Adipocyte (in vitro differentiated cells): ENCODE results near the gene TMEM126B.
"Not testable (repeated sequence)": the region's sequence is repeated elsewhere in the genome, so short reads cannot be mapped to it uniquely, and the experiment has no call there.

Source experiments
- DNase-seq: peaks from one replicate; pipeline ENCODE4 v3.0.0-alpha.2; 2015; ENCODE audit warnings: low read depth
- H3K27me3 ChIP-seq: replicated peaks from 2 replicates; pipeline ENCODE4 v1.7.0; 2013; ENCODE audit warnings: mild to moderate bottlenecking, low read length, moderate library complexity; ENCODE audit not compliant: control insufficient read depth, insufficient read depth
- H3K36me3 ChIP-seq: 2 replicates; pipeline ENCODE4 v1.7.0; 2013; ENCODE audit warnings: low read length, mild to moderate bottlenecking, moderate library complexity; ENCODE audit not compliant: control insufficient read depth, insufficient read depth, severe bottlenecking
- H3K4me1 ChIP-seq: 2 replicates; pipeline ENCODE4 v1.7.0; 2013; ENCODE audit warnings: mild to moderate bottlenecking, low read length, moderate library complexity; ENCODE audit not compliant: control insufficient read depth, insufficient read depth
- H3K4me3 ChIP-seq: 2 replicates; pipeline ENCODE4 v1.7.0; 2013; ENCODE audit warnings: mild to moderate bottlenecking, low read length, moderate library complexity
- H3K9ac ChIP-seq: 2 replicates; pipeline ENCODE4 v1.7.0; 2013; ENCODE audit warnings: mild to moderate bottlenecking, low read length, moderate library complexity
- H3K9me3 ChIP-seq: 2 replicates; pipeline ENCODE4 v1.7.0; 2013; ENCODE audit warnings: mild to moderate bottlenecking, low read length, moderate library complexity; ENCODE audit not compliant: control insufficient read depth

The TMEM126B gene

GRCh38 chr11:85651118-85651517 lies 22.7 kb downstream of the TMEM126B start:
- Histone ChIP-seq H3K36me3 (peaks cover 49% of the 10 kb centered on the region), H3K4me3 (no peak overlapping the region), H3K27me3 (no peaks in the 10 kb centered on the region), H3K9me3 (no peaks in the 10 kb centered on the region), H3K9ac (no peak overlapping the region), H3K4me1 (peaks cover 19% of the 10 kb centered on the region)
- DNase-seq, result no peak

GRCh38 chr11:85652786-85653447 lies 24.5 kb downstream of the TMEM126B start:
- Histone ChIP-seq H3K27me3 (no peaks in the 10 kb centered on the region), H3K36me3 (peaks cover 64% of the 10 kb centered on the region), H3K4me1 (peaks cover 13% of the 10 kb centered on the region), H3K9ac (no peak overlapping the region), H3K4me3 (no peak overlapping the region), H3K9me3 (no peaks in the 10 kb centered on the region)
- DNase-seq, result no peak

- H3K4me3 ChIP-seq, H3K9me3 ChIP-seq, DNase-seq, H3K27me3 ChIP-seq, H3K9ac ChIP-seq: not testable (repeated sequence)
- Histone ChIP-seq H3K4me1 (peaks cover 15% of the 10 kb centered on the region), H3K36me3 (peaks cover 71% of the 10 kb centered on the region)
These were observed 25.9 kb downstream of the TMEM126B start for GRCh38 chr11:85654343-85654742.

GRCh38 chr11:85656777-85657176 lies 28.4 kb downstream of the TMEM126B start:
- Histone ChIP-seq H3K9me3 (no peaks in the 10 kb centered on the region), H3K4me1 (peaks cover 39% of the 10 kb centered on the region), H3K27me3 (no peaks in the 10 kb centered on the region), H3K9ac (no peak overlapping the region), H3K36me3 (peaks cover 74% of the 10 kb centered on the region), H3K4me3 (no peak overlapping the region)
- no peak for DNase-seq

- no peak overlapping the region for H3K4me3 ChIP-seq
- H3K27me3 ChIP-seq, result no peaks in the 10 kb centered on the region
- no peak for DNase-seq
- H3K9me3 ChIP-seq, result no peaks in the 10 kb centered on the region
- peaks cover 49% of the 10 kb centered on the region for H3K4me1 ChIP-seq
- peaks cover 65% of the 10 kb centered on the region for H3K36me3 ChIP-seq
- no peak overlapping the region for H3K9ac ChIP-seq
These were observed 29.8 kb downstream of the TMEM126B start for GRCh38 chr11:85658180-85658579.

- Histone ChIP-seq H3K9me3 (no peaks in the 10 kb centered on the region), H3K4me1 (peaks cover 54% of the 10 kb centered on the region), H3K9ac (peak overlapping the region; percentile 99), H3K36me3 (peaks cover 29% of the 10 kb centered on the region), H3K4me3 (peak overlapping the region; percentile 98), H3K27me3 (no peaks in the 10 kb centered on the region)
- DNase-seq, result peak; percentile 64
These were observed 33.7 kb downstream of the TMEM126B start for GRCh38 chr11:85661972-85662664.

- Histone ChIP-seq H3K9ac (peak overlapping the region; percentile 99), H3K9me3 (no peaks in the 10 kb centered on the region), H3K27me3 (no peaks in the 10 kb centered on the region), H3K4me1 (peaks cover 50% of the 10 kb centered on the region), H3K36me3 (peaks cover 24% of the 10 kb centered on the region), H3K4me3 (peak overlapping the region; percentile 98)
- peak; percentile 35 for DNase-seq
These were observed 34.8 kb downstream of the TMEM126B start for GRCh38 chr11:85663080-85663752.

- H3K4me3 ChIP-seq, result peak overlapping the region; percentile 98
- H3K4me1 ChIP-seq, result peaks cover 42% of the 10 kb centered on the region
- H3K9ac ChIP-seq, result peak overlapping the region; percentile 99
- no peaks in the 10 kb centered on the region for H3K27me3 ChIP-seq
- peaks cover 19% of the 10 kb centered on the region for H3K36me3 ChIP-seq
- H3K9me3 ChIP-seq, result no peaks in the 10 kb centered on the region
- DNase-seq, result peak; percentile 84
These were observed 35.6 kb downstream of the TMEM126B start for GRCh38 chr11:85663753-85664614.

- Histone ChIP-seq H3K4me3 (peak within 1 kb of the TSS; percentile 98), H3K9me3 (no peaks in the 10 kb centered on the region), H3K4me1 (peaks cover 34% of the 10 kb centered on the region), H3K9ac (peak within 1 kb of the TSS; percentile 99), H3K36me3 (peaks cover 13% of the 10 kb centered on the region), H3K27me3 (no peaks in the 10 kb centered on the region)
- peak; percentile 99 for DNase-seq
These were observed 36.5 kb downstream of the TMEM126B start, which contains the start of gene CREBZF for GRCh38 chr11:85664615-85665481. Gene CREBZF (minus strand): TSS chr11:85665129. CDS start chr11:85664875, 254 bp downstream.

GRCh38 chr11:85665733-85666132 lies 37.3 kb downstream of the TMEM126B start:
- Histone ChIP-seq H3K9me3 (no peaks in the 10 kb centered on the region), H3K36me3 (peaks cover 4% of the 10 kb centered on the region), H3K4me1 (peaks cover 25% of the 10 kb centered on the region), H3K9ac (peak overlapping the region; percentile 99), H3K27me3 (no peaks in the 10 kb centered on the region), H3K4me3 (no peak overlapping the region)
- DNase-seq, result no peak
